Loucy (cell line): ENCODE results near the gene SENP7.

Experiments used
- H2AFZ ChIP-seq: fragments of 200-600 bp; sonication (generic); 2 replicates; pipeline ENCODE4 v1.6.0; 2016; ENCODE audit warnings: antibody characterized with exemption, mild to moderate bottlenecking, low read length, moderate library complexity
- H3F3A ChIP-seq: fragments of 200-600 bp; 2 replicates; pipeline ENCODE4 v1.6.0; 2016; ENCODE audit warnings: antibody characterized with exemption, low read depth, mild to moderate bottlenecking
- H3K27me3 ChIP-seq: fragments of 200-600 bp; sonication (generic); 2 replicates; pipeline ENCODE4 v1.6.1; 2014; ENCODE audit warnings: low read length, mild to moderate bottlenecking; ENCODE audit not compliant: insufficient read depth, poor library complexity, severe bottlenecking
- H3K36me3 ChIP-seq: fragments of 200-600 bp; sonication (generic); 2 replicates; pipeline ENCODE4 v1.6.1; 2016; ENCODE audit warnings: low read length; ENCODE audit not compliant: insufficient read depth
- H3K4me1 ChIP-seq: fragments of 200-600 bp; sonication (generic); 2 replicates; pipeline ENCODE4 v1.5.1; 2014; ENCODE audit warnings: low read length, mild to moderate bottlenecking; ENCODE audit not compliant: insufficient read depth, poor library complexity, severe bottlenecking
- H3K4me2 ChIP-seq: fragments of 200-600 bp; sonication (generic); 2 replicates; pipeline ENCODE4 v1.6.0; 2014; ENCODE audit warnings: antibody characterized with exemption, low read length, low read depth, mild to moderate bottlenecking; ENCODE audit not compliant: poor library complexity, severe bottlenecking
- H3K4me3 ChIP-seq: fragments of 200-600 bp; sonication (generic); 2 replicates; pipeline ENCODE4 v1.5.1; 2014; ENCODE audit warnings: low read length, mild to moderate bottlenecking, mixed read lengths; ENCODE audit not compliant: poor library complexity, severe bottlenecking
- H3K79me2 ChIP-seq: fragments of 200-600 bp; sonication (generic); 2 replicates; pipeline ENCODE4 v1.6.1; 2014; ENCODE audit warnings: low read length; ENCODE audit not compliant: insufficient read depth
- H3K9ac ChIP-seq: fragments of 200-600 bp; sonication (generic); 2 replicates; pipeline ENCODE4 v1.6.0; 2014; ENCODE audit warnings: mild to moderate bottlenecking, low read depth, low read length, moderate library complexity; ENCODE audit not compliant: poor library complexity, severe bottlenecking
- H3K9me2 ChIP-seq: fragments of 200-600 bp; sonication (generic); replicated peaks from 2 replicates; pipeline ENCODE4 v1.6.1; 2016; ENCODE audit warnings: low read depth, low read length, mixed read lengths
- H3K9me3 ChIP-seq: fragments of 200-600 bp; sonication (generic); 2 replicates; pipeline ENCODE4 v1.6.1; 2014; ENCODE audit warnings: mild to moderate bottlenecking, antibody characterized with exemption, low read length, low read depth; ENCODE audit not compliant: insufficient read depth
- H4K20me1 ChIP-seq: fragments of 200-600 bp; sonication (generic); 2 replicates; pipeline ENCODE4 v1.6.0; 2014; ENCODE audit warnings: antibody characterized with exemption, low read length, mild to moderate bottlenecking; ENCODE audit not compliant: insufficient read depth, poor library complexity, severe bottlenecking
- CTCF ChIP-seq: fragments of 200-600 bp; sonication (generic); conservative IDR thresholded peaks from 2 replicates; pipeline ENCODE4 v1.5.1; 2014; ENCODE audit warnings: mild to moderate bottlenecking, antibody characterized with exemption, low read length
- EZH2phosphoT487 ChIP-seq: fragments of 200-600 bp; IDR thresholded peaks from 2 replicates; pipeline ENCODE4 v1.6.1; 2018; ENCODE audit warnings: antibody characterized with exemption, mild to moderate bottlenecking, moderate library complexity, borderline replicate concordance

The SENP7 gene

GRCh38 chr3:101414121-101414520 lies 98.9 kb downstream of the SENP7 start:
- Histone ChIP-seq H2AFZ (no peak overlapping the region), H3K27me3 (no peaks in the 10 kb centered on the region), H3K36me3 (peaks cover 8% of the 10 kb centered on the region; the same call in 1 of the 2 replicates), H3K4me2 (no peak overlapping the region), H3K79me2 (peaks cover 9% of the 10 kb centered on the region; the same call in 1 of the 2 replicates), H3K9me3 (no peaks in the 10 kb centered on the region), H3F3A (no peaks in the 10 kb centered on the region), H4K20me1 (no peaks in the 10 kb centered on the region), H3K9me2 (no peaks in the 10 kb centered on the region), H3K4me1 (no peaks in the 10 kb centered on the region), H3K4me3 (no peak overlapping the region), H3K9ac (no peak overlapping the region)
- TF ChIP-seq EZH2phosphoT487 (no peak), CTCF (no peak)

GRCh38 chr3:101413656-101414055 lies 99.4 kb downstream of the SENP7 start:
- H3K9me2 ChIP-seq: no peaks in the 10 kb centered on the region
- no peaks in the 10 kb centered on the region for H3F3A ChIP-seq
- peaks cover 9% of the 10 kb centered on the region; the same call in 1 of the 2 replicates for H3K36me3 ChIP-seq
- H2AFZ ChIP-seq: no peak overlapping the region
- H3K4me2 ChIP-seq: no peak overlapping the region
- H3K9me3 ChIP-seq: no peaks in the 10 kb centered on the region
- TF ChIP-seq CTCF: no peak
- TF ChIP-seq EZH2phosphoT487: no peak
- H3K4me3 ChIP-seq: no peak overlapping the region
- H3K4me1 ChIP-seq: no peaks in the 10 kb centered on the region
- peaks cover 9% of the 10 kb centered on the region; the same call in 1 of the 2 replicates for H3K79me2 ChIP-seq
- H4K20me1 ChIP-seq: no peaks in the 10 kb centered on the region
- H3K9ac ChIP-seq: no peak overlapping the region
- H3K27me3 ChIP-seq: no peaks in the 10 kb centered on the region

- peaks cover 5% of the 10 kb centered on the region; the same call in 1 of the 2 replicates for H3K9me3 ChIP-seq
- H3F3A ChIP-seq: no peaks in the 10 kb centered on the region
- no peak overlapping the region for H3K4me3 ChIP-seq
- peaks cover 52% of the 10 kb centered on the region for H3K79me2 ChIP-seq
- no peaks in the 10 kb centered on the region for H3K27me3 ChIP-seq
- no peaks in the 10 kb centered on the region for H4K20me1 ChIP-seq
- H3K4me2 ChIP-seq: no peak overlapping the region
- H3K36me3 ChIP-seq: peaks cover 18% of the 10 kb centered on the region; the same call in 1 of the 2 replicates
- no peak overlapping the region for H3K9ac ChIP-seq
- no peak overlapping the region for H2AFZ ChIP-seq
- H3K4me1 ChIP-seq: no peaks in the 10 kb centered on the region
- H3K9me2 ChIP-seq: no peaks in the 10 kb centered on the region
- no peak for TF ChIP-seq EZH2phosphoT487
- no peak for TF ChIP-seq CTCF
Observed at GRCh38 chr3:101391413-101391950, 121.5 kb downstream of the SENP7 start.
